Esophagus muscularis mucosa (tissue), 3 donors: Measurements from ENCODE around the gene DNAH1.

Experiments used
- CTCF ChIP-seq, 3 experiments: fragments of 200-600 bp in 2 of 3; fragments of 450-650 bp in 1 of 3; sonication (generic) in 2 of 3; IDR thresholded peaks; one replicate each; pipeline ENCODE4 v1.5.1; 2017 to 2019; ENCODE audit warnings: antibody characterized with exemption in 3 of 3, mild to moderate bottlenecking in 2 of 3, moderate library complexity in 1 of 3
- POLR2A ChIP-seq: fragments of 450-650 bp; IDR thresholded peaks from one replicate; pipeline ENCODE4 v1.6.1; 2017; ENCODE audit warnings: antibody characterized with exemption, moderate library complexity, mild to moderate bottlenecking, low read depth
- POLR2AphosphoS5 ChIP-seq, 2 donors: sonication (generic); formaldehyde crosslinking; IDR thresholded peaks; one replicate each; pipeline ENCODE4 v1.6.1; 2017; ENCODE audit warnings: antibody characterized with exemption in 2 of 2

- no peak for TF ChIP-seq CTCF (IDR thresholded peaks at IDR 0.05)
- TF ChIP-seq POLR2A: no peak
- TF ChIP-seq POLR2AphosphoS5 (IDR thresholded peaks at IDR 0.05): no peak
Observed at GRCh38 chr3:52423173-52423572, 107.1 kb downstream of the DNAH1 start.
